ENCODE measurements around the gene ATXN1.
A peak's percentile ranks its signal among the peaks of the same experiment; 100 is the strongest.

Gene ATXN1

GRCh38 chr6:16759646-16760515, 1.4 kb downstream of the ATXN1 start:
- TF ChIP-seq CTCF (IDR thresholded peaks at IDR 0.05; ENCODE audit: low read depth, low read length) = no peak

GRCh38 chr6:16759181-16759645, 2.0 kb downstream of the ATXN1 start:
- H3K4me3 ChIP-seq (ENCODE audit: low read depth, low read length) = peak overlapping the region; percentile 87
- TF ChIP-seq CTCF (IDR thresholded peaks at IDR 0.05; ENCODE audit: low read depth, low read length) = no peak

More at GRCh38 chr6:16759646-16760515, 1.4 kb downstream of the ATXN1 start:
- H3K4me3 ChIP-seq (ENCODE audit: low read depth, low read length) = peak overlapping the region; percentile 87

- TF ChIP-seq CTCF (IDR thresholded peaks at IDR 0.05; ENCODE audit: low read depth, low read length) = no peak
- peak overlapping the region; percentile 87 for H3K4me3 ChIP-seq (ENCODE audit: low read depth, low read length)
Observed at GRCh38 chr6:16758163-16758975, 2.9 kb downstream of the ATXN1 start.

GRCh38 chr6:16757332-16757731, 3.9 kb downstream of the ATXN1 start:
- no peak for TF ChIP-seq CTCF (IDR thresholded peaks at IDR 0.05; ENCODE audit: low read depth, low read length)
- H3K4me3 ChIP-seq (ENCODE audit: low read depth, low read length) = no peak overlapping the region

- H3K4me3 ChIP-seq (ENCODE audit: low read depth, low read length) = no peak overlapping the region
- TF ChIP-seq CTCF (IDR thresholded peaks at IDR 0.05; ENCODE audit: low read depth, low read length) = no peak
Observed at GRCh38 chr6:16756660-16757255, 4.5 kb downstream of the ATXN1 start.

GRCh38 chr6:16755544-16755943, 5.7 kb downstream of the ATXN1 start:
- no peak overlapping the region for H3K4me3 ChIP-seq (ENCODE audit: low read depth, low read length)
- no peak for TF ChIP-seq CTCF (IDR thresholded peaks at IDR 0.05; ENCODE audit: low read depth, low read length)
